ENCODE data around the gene ZNF827. TPM values are rescaled to one million over a fixed set of nuclear protein-coding genes. Genes with fewer than 3 reads are reported as not detected.

ZNF827 gene
- total and polyA plus RNA-seq, 2 of the 8 experiments (the other 6 are each of a cell fraction or from before 2014, with no cell fraction given): 25.3 to 26.2 TPM

GRCh38 chr4:145799223-145799622, 139.4 kb downstream of the ZNF827 start (continued):
- TF ChIP-seq KDM4A (IDR thresholded peaks at IDR 0.05; ENCODE audit: low read depth, low read length, severe bottlenecking): no peak

- H2BK120ac ChIP-seq (replicated peaks; ENCODE audit: low read depth, low read length): no peak overlapping the region
- TF ChIP-seq RBBP5 (IDR thresholded peaks at IDR 0.05; ENCODE audit: borderline replicate concordance, low read depth, low read length): no peak
- TF ChIP-seq YY1 (IDR thresholded peaks at IDR 0.05; ENCODE audit: low read depth, low read length): no peak
- TF ChIP-seq POU5F1 (IDR thresholded peaks at IDR 0.05; ENCODE audit: low read depth, low read length): no peak
- TF ChIP-seq GABPA (IDR thresholded peaks at IDR 0.05; ENCODE audit: borderline replicate concordance, insufficient read depth, low read length): no peak
- no peak for TF ChIP-seq CHD2 (IDR thresholded peaks at IDR 0.05; ENCODE audit: low read length)
- no peak for TF ChIP-seq NRF1 (IDR thresholded peaks at IDR 0.05; ENCODE audit: low read depth, low read length)
- TF ChIP-seq ASH2L (IDR thresholded peaks at IDR 0.05; ENCODE audit: low read length): no peak
- TF ChIP-seq TBP (IDR thresholded peaks at IDR 0.05; ENCODE audit: low read depth, low read length): no peak
- TF ChIP-seq EZH2 (IDR thresholded peaks at IDR 0.05; ENCODE audit: low read depth, low read length, severe bottlenecking): no peak
- no peak for TF ChIP-seq EGR1 (IDR thresholded peaks at IDR 0.05; ENCODE audit: borderline replicate concordance, low read depth, low read length)
- TF ChIP-seq HDAC2 (IDR thresholded peaks at IDR 0.05; ENCODE audit: borderline replicate concordance in 1 of 2, low read depth in 2 of 2, low read length in 2 of 2): no peak
- no peak for TF ChIP-seq POLR2AphosphoS5 (IDR thresholded peaks at IDR 0.05; ENCODE audit: low read depth, low read length)
- TF ChIP-seq GTF2F1 (IDR thresholded peaks at IDR 0.05; ENCODE audit: borderline replicate concordance, low read depth, low read length): no peak
- no peak overlapping the region for H3K4me2 ChIP-seq (ENCODE audit: insufficient read depth in 1 of 2, low read depth in 2 of 2, low read length in 2 of 2)
- H2BK15ac ChIP-seq (ENCODE audit: low read length): no peak overlapping the region
- H3K27ac ChIP-seq (ENCODE audit: low read depth, low read length): no peak overlapping the region
- H3K79me1 ChIP-seq (ENCODE audit: low read depth, low read length): no peaks in the 10 kb centered on the region
- no peaks in the 10 kb centered on the region; a peak in 1 of 8 replicates for H3K36me3 ChIP-seq (ENCODE audit: control insufficient read depth in 2 of 4, insufficient read depth in 4 of 4, low read length in 3 of 4)
- H2BK12ac ChIP-seq (ENCODE audit: low read depth, low read length): no peak overlapping the region
- DNase-seq (ENCODE audit: low read depth in 1 of 2, low spot score in 2 of 2) (no peak), FAIRE-seq (no peak)
- H3K9me3 ChIP-seq (ENCODE audit: insufficient read depth in 2 of 2, low read depth in 1 of 2, low read length in 1 of 2): no peaks in the 10 kb centered on the region
- H3K79me2 ChIP-seq (ENCODE audit: control insufficient read depth in 1 of 2, insufficient read depth in 2 of 2, low read length in 2 of 2): no peaks in the 10 kb centered on the region
- H3K27me3 ChIP-seq (replicated peaks in 1 of 4; ENCODE audit: control insufficient read depth in 3 of 4, extremely low read depth in 1 of 4, insufficient read depth in 3 of 4, low read length in 3 of 4): no peaks in the 10 kb centered on the region
- H3K4me1 ChIP-seq (replicated peaks in 1 of 4; ENCODE audit: control insufficient read depth in 3 of 4, insufficient read depth in 4 of 4, low read length in 3 of 4): no peaks in the 10 kb centered on the region; a peak in 1 of 7 replicates
- H3K4me3 ChIP-seq (ENCODE audit: extremely low read depth in 1 of 4, insufficient read depth in 2 of 4, low read depth in 3 of 4, low read length in 4 of 4): no peak overlapping the region
- H2BK20ac ChIP-seq (ENCODE audit: low read length): no peak overlapping the region
- no peak overlapping the region for H3K56ac ChIP-seq (replicated peaks; ENCODE audit: insufficient read length, low read depth, low read length)
- no peak overlapping the region for H4K91ac ChIP-seq (replicated peaks; ENCODE audit: insufficient read length, low read length)
- no peak overlapping the region for H2AK5ac ChIP-seq (ENCODE audit: low read depth, low read length)
- no peak overlapping the region for H3K4ac ChIP-seq (replicated peaks; ENCODE audit: insufficient read length, low read depth, low read length)
- no peak overlapping the region for H2BK5ac ChIP-seq (ENCODE audit: low read depth, low read length)
- no peak overlapping the region for H4K5ac ChIP-seq (ENCODE audit: insufficient read length, low read depth, low read length)
- no peak overlapping the region for H4K8ac ChIP-seq (ENCODE audit: extremely low read depth, insufficient read depth, low read length)
- H3K23ac ChIP-seq (ENCODE audit: insufficient read length): no peak overlapping the region
- no peak overlapping the region for H3K14ac ChIP-seq (ENCODE audit: insufficient read length)
- H3K23me2 ChIP-seq (ENCODE audit: low read depth, low read length): no peaks in the 10 kb centered on the region
- H3K9ac ChIP-seq (replicated peaks in 1 of 4; ENCODE audit: extremely low read depth in 1 of 4, low read depth in 3 of 4, low read length in 3 of 4): no peak overlapping the region
- CTCF ChIA-PET (ENCODE audit: partially characterized antibody): no interaction called here
- POLR2A ChIA-PET (ENCODE audit: partially characterized antibody): no interaction called here
- H4K20me1 ChIP-seq (replicated peaks in 1 of 2; ENCODE audit: control insufficient read depth in 1 of 2, insufficient read depth in 2 of 2, low read length in 2 of 2): no peaks in the 10 kb centered on the region
- no peak overlapping the region for H3K18ac ChIP-seq (ENCODE audit: extremely low read depth, low read length)
- no peak overlapping the region for H2AFZ ChIP-seq (ENCODE audit: low read length)
Measured at GRCh38 chr4:145797278-145797677, 141.3 kb downstream of the ZNF827 start.

Measured in H1 (cell line).